Stimulated activated CD8-positive, alpha-beta memory T cell treated with anti-CD3 and anti-CD28 coated beads, Interleukin-15, amount 100 ng/mL, for 24 hours (primary cell): ENCODE data around the gene HACL1.

Experiments
- DNase-seq: peaks from one replicate; pipeline ENCODE4 v3.0.0-alpha.2; 2020; ENCODE audit warnings: low read depth

HACL1 gene

GRCh38 chr3:15601399-15602145 is at the start of gene HACL1, which contains the start of gene BTD:
Gene HACL1, minus strand, starts transcription at chr3:15601569. Its CDS starts 106 bp downstream, at chr3:15601463.
Gene BTD, plus strand, starts transcription at chr3:15601745. Its CDS starts 33,695 bp downstream, at chr3:15635440.
- DNase-seq = peak; percentile 96

GRCh38 chr3:15649858-15650257 is 48.5 kb upstream of the HACL1 start:
- DNase-seq = no peak

GRCh38 chr3:15649341-15649740 is 48.0 kb upstream of the HACL1 start:
- DNase-seq = no peak

- no peak for DNase-seq
These were observed 46.3 kb upstream of the HACL1 start for GRCh38 chr3:15647611-15648167.

GRCh38 chr3:15646851-15647511 is 45.6 kb upstream of the HACL1 start:
- DNase-seq = no peak

GRCh38 chr3:15645740-15646501 is 44.6 kb upstream of the HACL1 start:
- no peak for DNase-seq

GRCh38 chr3:15645246-15645645 is 43.9 kb upstream of the HACL1 start:
- DNase-seq = no peak

GRCh38 chr3:15638891-15639262 is 37.5 kb upstream of the HACL1 start:
- DNase-seq = no peak

- no peak for DNase-seq
These were observed 37.0 kb upstream of the HACL1 start for GRCh38 chr3:15638193-15638890.

GRCh38 chr3:15637131-15637951 is 36.0 kb upstream of the HACL1 start:
- DNase-seq = no peak

GRCh38 chr3:15636028-15636709 is 34.8 kb upstream of the HACL1 start:
- no peak for DNase-seq

- DNase-seq = no peak
These were observed 33.8 kb upstream of the HACL1 start for GRCh38 chr3:15635121-15635661.

GRCh38 chr3:15634671-15635070 is 33.3 kb upstream of the HACL1 start:
- DNase-seq = no peak

- DNase-seq = no peak
These were observed 32.6 kb upstream of the HACL1 start for GRCh38 chr3:15633766-15634598.

GRCh38 chr3:15633159-15633558 is 31.8 kb upstream of the HACL1 start:
- DNase-seq = no peak

- DNase-seq = no peak
These were observed 30.8 kb upstream of the HACL1 start for GRCh38 chr3:15632212-15632580.

- DNase-seq = no peak
These were observed 30.2 kb upstream of the HACL1 start for GRCh38 chr3:15631426-15632211.

GRCh38 chr3:15630646-15631350 is 29.4 kb upstream of the HACL1 start:
- no peak for DNase-seq
